Skin epidermis (tissue), 12 donors: ENCODE measurements around the gene KCNT2.
A peak's percentile ranks its signal among the peaks of the same experiment; 100 is the strongest.

Experiments used
- H3K27ac ChIP-seq, 21 experiments: fragments of 200-600 bp; sonication (generic) in 11 of 21; one replicate each; pipeline ENCODE4 v1.5.0; 2020; ENCODE audit warnings: mild to moderate bottlenecking in 3 of 21, inconsistent platforms in 2 of 21, moderate library complexity in 2 of 21
- H3K4me3 ChIP-seq, 7 experiments: fragments of 200-600 bp; sonication (generic) in 2 of 7; one replicate each; pipeline ENCODE4 v1.5.0; 2020; ENCODE audit warnings: inconsistent platforms in 2 of 7, mild to moderate bottlenecking in 2 of 7, moderate library complexity in 1 of 7

KCNT2 gene

GRCh38 chr1:196409586-196409985 lies 198.7 kb downstream of the KCNT2 start:
- no peak overlapping the region for H3K27ac ChIP-seq
- no peak overlapping the region for H3K4me3 ChIP-seq

GRCh38 chr1:196407358-196408051 lies 200.7 kb downstream of the KCNT2 start:
- H3K27ac ChIP-seq = peak overlapping the region in 7 of 21 experiments; percentile 7 to 47 (median 21)
- no peak overlapping the region for H3K4me3 ChIP-seq

- Histone ChIP-seq H3K4me3 (no peak overlapping the region), H3K27ac (no peak overlapping the region)
Observed at GRCh38 chr1:196405839-196406238, 202.4 kb downstream of the KCNT2 start.

GRCh38 chr1:196403803-196404690 lies 204.2 kb downstream of the KCNT2 start:
- H3K27ac ChIP-seq = no peak overlapping the region
- H3K4me3 ChIP-seq = no peak overlapping the region

- H3K27ac ChIP-seq = no peak overlapping the region
- no peak overlapping the region for H3K4me3 ChIP-seq
Observed at GRCh38 chr1:196401891-196402290, 206.3 kb downstream of the KCNT2 start.

- Histone ChIP-seq H3K4me3 (no peak overlapping the region), H3K27ac (peak overlapping the region in 2 of 21 experiments; percentile 3 to 38)
Observed at GRCh38 chr1:196401452-196401833, 206.8 kb downstream of the KCNT2 start.

- H3K27ac ChIP-seq = peak overlapping the region in 2 of 21 experiments; percentile 3 to 38
- no peak overlapping the region for H3K4me3 ChIP-seq
Observed at GRCh38 chr1:196400478-196401451, 207.5 kb downstream of the KCNT2 start.

GRCh38 chr1:196399713-196400112 lies 208.5 kb downstream of the KCNT2 start:
- no peak overlapping the region for H3K4me3 ChIP-seq
- no peak overlapping the region for H3K27ac ChIP-seq

- peak overlapping the region in 1 of 21 experiments; percentile 30 for H3K27ac ChIP-seq
- no peak overlapping the region for H3K4me3 ChIP-seq
Observed at GRCh38 chr1:196393742-196394141, 214.5 kb downstream of the KCNT2 start.

- Histone ChIP-seq H3K4me3 (no peak overlapping the region), H3K27ac (peak overlapping the region in 2 of 21 experiments; percentile 30 to 50)
Observed at GRCh38 chr1:196393282-196393681, 215.0 kb downstream of the KCNT2 start.

- Histone ChIP-seq H3K27ac (no peak overlapping the region), H3K4me3 (no peak overlapping the region)
Observed at GRCh38 chr1:196387766-196388165, 220.5 kb downstream of the KCNT2 start.

GRCh38 chr1:196385109-196385508 lies 223.1 kb downstream of the KCNT2 start:
- no peak overlapping the region for H3K4me3 ChIP-seq
- no peak overlapping the region for H3K27ac ChIP-seq

- no peak overlapping the region for H3K27ac ChIP-seq
- no peak overlapping the region for H3K4me3 ChIP-seq
Observed at GRCh38 chr1:196382383-196382782, 225.9 kb downstream of the KCNT2 start.

- Histone ChIP-seq H3K27ac (no peak overlapping the region), H3K4me3 (no peak overlapping the region)
Observed at GRCh38 chr1:196381544-196381943, 226.7 kb downstream of the KCNT2 start.

- H3K27ac ChIP-seq = no peak overlapping the region
- no peak overlapping the region for H3K4me3 ChIP-seq
Observed at GRCh38 chr1:196380316-196380715, 227.9 kb downstream of the KCNT2 start.

GRCh38 chr1:196377811-196378210 lies 230.4 kb downstream of the KCNT2 start:
- Histone ChIP-seq H3K4me3 (no peak overlapping the region), H3K27ac (no peak overlapping the region)

- no peak overlapping the region for H3K27ac ChIP-seq
- no peak overlapping the region for H3K4me3 ChIP-seq
Observed at GRCh38 chr1:196376630-196377328, 231.5 kb downstream of the KCNT2 start.

GRCh38 chr1:196373798-196374197 lies 234.4 kb downstream of the KCNT2 start:
- H3K27ac ChIP-seq = no peak overlapping the region
- no peak overlapping the region for H3K4me3 ChIP-seq

- H3K4me3 ChIP-seq = no peak overlapping the region
- no peak overlapping the region for H3K27ac ChIP-seq
Observed at GRCh38 chr1:196372896-196373536, 235.2 kb downstream of the KCNT2 start.
